Thyroid gland (tissue), 4 donors: ENCODE data around the gene FERMT3. TPM values are rescaled to one million over a fixed set of nuclear protein-coding genes. Genes with fewer than 3 reads are reported as not detected.
"Not testable (repeated sequence)": the region's sequence is repeated elsewhere in the genome, so short reads cannot be mapped to it uniquely, and the experiment has no call there.

Experiments
- DNase-seq, 2 donors: peaks; one replicate each; pipeline ENCODE4 v3.0.0-alpha.2; 2019
- H3K27ac ChIP-seq, 3 donors: fragments of 200-600 bp; sonication (generic); 1 replicate in 2 of 3; 2 replicates in 1 of 3; pipeline ENCODE4 v1.5.1; 2016 to 2019; ENCODE audit warnings: mild to moderate bottlenecking in 1 of 3, moderate library complexity in 1 of 3
- H3K27me3 ChIP-seq: fragments of 200-600 bp; sonication (generic); one replicate; pipeline ENCODE4 v1.5.1; 2019
- H3K36me3 ChIP-seq, 2 donors: fragments of 200-600 bp; sonication (generic); one replicate each; pipeline ENCODE4 v1.5.1; 2016 to 2019
- H3K4me1 ChIP-seq, 2 donors: fragments of 200-600 bp; sonication (generic); one replicate each; pipeline ENCODE4 v1.5.1; 2017 to 2019
- H3K4me3 ChIP-seq, 3 donors: fragments of 200-600 bp; sonication (generic); replicated peaks in 1 of 3; 1 replicate in 2 of 3; 2 replicates in 1 of 3; pipeline ENCODE4 v1.5.1; 2016; ENCODE audit warnings: mild to moderate bottlenecking in 1 of 3
- H3K9me3 ChIP-seq: fragments of 200-600 bp; sonication (generic); one replicate; pipeline ENCODE4 v1.5.1; 2017
- CTCF ChIP-seq, 6 experiments: fragments of 200-600 bp in 3 of 6; fragments of 450-650 bp in 3 of 6; sonication (generic) in 3 of 6; IDR thresholded peaks; one replicate each; pipeline ENCODE4 v1.5.1; 2016 to 2019; ENCODE audit warnings: antibody characterized with exemption in 6 of 6, mild to moderate bottlenecking in 2 of 6, inconsistent platforms in 1 of 6, moderate library complexity in 1 of 6
- POLR2A ChIP-seq, 2 donors: fragments of 450-650 bp; IDR thresholded peaks; one replicate each; pipeline ENCODE4 v1.6.1; 2017; ENCODE audit warnings: antibody characterized with exemption in 2 of 2, mild to moderate bottlenecking in 2 of 2, moderate library complexity in 1 of 2
- WGBS, 2 donors: methylation state at CpG; one replicate each; pipeline ENCODE4 v1.1.5; 2017; 5-methylcytosine and 5-hydroxymethylcytosine counted together
- intact Hi-C: fragments of 100-400 bp; cut with DNase I; formaldehyde crosslinking; loops from one replicate; pipeline ENCODE4 v1.15.1; 2023
- total RNA-seq, 4 donors: library from RNA; depleted of rRNA; stranded (reverse); fragments of >200 nt; gene quantifications; one replicate each; pipeline ENCODE4 v1.2.3, GENCODE V29; 2016

Gene FERMT3
- total RNA-seq, 4 donors from 2014 or later = 7.6 to 13.9 (median 10.8) TPM

DNA sequence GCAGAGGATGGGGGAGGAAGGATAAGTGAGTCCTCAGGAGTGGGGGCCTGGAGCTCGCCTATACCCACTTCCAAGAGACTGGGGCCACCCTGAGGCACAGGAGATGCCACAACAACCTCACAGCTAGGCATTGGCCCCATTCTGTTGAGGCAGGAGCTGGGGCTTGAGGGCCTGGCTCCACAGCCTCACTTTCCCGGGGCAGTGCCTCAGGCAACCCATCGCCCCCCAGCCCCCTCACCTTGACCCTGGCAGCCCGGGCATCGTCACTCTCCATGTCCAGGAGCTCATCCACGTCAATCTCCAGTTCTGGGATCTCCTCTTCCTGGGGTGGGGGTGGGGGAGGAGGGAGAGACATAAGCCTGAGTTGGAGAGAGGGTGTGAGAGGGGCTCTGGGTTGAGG, 38.4 kb downstream of the FERMT3 start:
- Histone ChIP-seq H3K36me3 (no peaks in the 10 kb centered on the region), H3K27ac (peak overlapping the region in 2 of 3 donors; percentile 65 to 84), H3K4me3 (peak overlapping the region in 1 of 3 donors; percentile 55), H3K9me3 (no peaks in the 10 kb centered on the region), H3K4me1 (peaks cover 33% of the 10 kb centered on the region in 2 donors), H3K27me3 (no peaks in the 10 kb centered on the region)
- 62 to 64% methylated on average over 5 to 6 of the region's 6 CpGs for WGBS, 2 donors
- TF ChIP-seq POLR2A (IDR thresholded peaks at IDR 0.05) = no peak
- no peak for TF ChIP-seq CTCF (IDR thresholded peaks at IDR 0.05)
- intact Hi-C loops = no loop called here
- DNase-seq = no peak

DNA sequence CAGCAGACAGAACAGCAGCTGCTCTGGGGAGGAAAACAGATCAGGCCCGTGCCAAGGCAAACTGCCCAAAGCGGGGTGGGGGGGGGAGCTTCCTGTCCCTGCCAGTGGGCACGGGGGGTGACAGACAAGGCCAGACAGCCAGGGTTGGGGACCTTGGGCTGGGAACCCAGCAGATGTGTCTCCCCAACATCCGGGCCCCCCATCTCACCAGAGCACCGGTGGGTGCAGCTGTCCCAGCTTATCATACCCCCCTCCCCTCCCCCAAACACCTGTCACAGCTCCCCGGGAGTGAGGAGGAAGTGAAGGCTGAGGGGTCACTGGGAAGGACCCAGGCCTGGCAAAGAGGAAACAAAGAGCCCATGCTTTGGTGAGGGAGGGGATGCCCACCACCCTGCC, 38.9 kb downstream of the FERMT3 start:
- H3K27ac ChIP-seq = peak overlapping the region; percentile 53 to 84 (median 65)
- H3K36me3 ChIP-seq = no peaks in the 10 kb centered on the region
- peaks cover 29 to 31% of the 10 kb centered on the region in 2 donors for H3K4me1 ChIP-seq
- peak; percentile 61 to 65 for DNase-seq
- intact Hi-C loops = no loop called here
- no peaks in the 10 kb centered on the region for H3K9me3 ChIP-seq
- no peak for TF ChIP-seq POLR2A (IDR thresholded peaks at IDR 0.05)
- no peak for TF ChIP-seq CTCF (IDR thresholded peaks at IDR 0.05)
- no peaks in the 10 kb centered on the region for H3K27me3 ChIP-seq
- WGBS, 2 donors = 28% methylated on average over 2 of the region's 6 CpGs; no CpG with 5 or more reads in 1 of the 2 donors
- peak overlapping the region in 2 of 3 donors; percentile 55 to 66 for H3K4me3 ChIP-seq

- peak; percentile 74 to 81 for DNase-seq
- intact Hi-C loops = no loop called here
- 1 to 2% methylated on average over 19 to 28 of the region's 46 CpGs for WGBS, 2 donors
Observed at GRCh38 chr11:64245797-64246620, 39.5 kb downstream of the FERMT3 start.

DNA sequence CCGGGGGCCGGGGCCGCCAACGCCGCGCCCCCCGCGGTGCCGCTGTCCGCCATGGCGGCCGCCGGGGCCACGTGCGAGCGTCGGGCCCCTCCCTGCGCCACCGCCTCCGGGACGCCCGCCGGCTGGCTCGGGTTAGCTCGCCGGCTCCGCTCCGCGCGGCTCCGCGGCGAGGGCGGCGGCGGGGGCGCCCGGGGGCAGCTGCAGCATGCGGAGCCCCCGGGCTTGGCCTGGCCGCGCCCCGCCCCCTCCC, 40.0 kb downstream of the FERMT3 start:
- intact Hi-C loops = not testable (repeated sequence)
- H3K4me1 ChIP-seq = peaks cover 35 to 36% of the 10 kb centered on the region in 2 donors

More at GRCh38 chr11:64245797-64246620, 39.5 kb downstream of the FERMT3 start:
- Histone ChIP-seq H3K27ac (peak overlapping the region; percentile 53 to 84 (median 65)), H3K36me3 (no peaks in the 10 kb centered on the region), H3K27me3 (no peaks in the 10 kb centered on the region), H3K4me1 (peaks cover 34 to 35% of the 10 kb centered on the region in 2 donors), H3K9me3 (no peaks in the 10 kb centered on the region), H3K4me3 (peak overlapping the region; percentile 3 to 66 (median 55))
- TF ChIP-seq POLR2A (IDR thresholded peaks at IDR 0.05) (peak in 1 of 2 donors; percentile 14), CTCF (IDR thresholded peaks at IDR 0.05) (no peak)

DNA sequence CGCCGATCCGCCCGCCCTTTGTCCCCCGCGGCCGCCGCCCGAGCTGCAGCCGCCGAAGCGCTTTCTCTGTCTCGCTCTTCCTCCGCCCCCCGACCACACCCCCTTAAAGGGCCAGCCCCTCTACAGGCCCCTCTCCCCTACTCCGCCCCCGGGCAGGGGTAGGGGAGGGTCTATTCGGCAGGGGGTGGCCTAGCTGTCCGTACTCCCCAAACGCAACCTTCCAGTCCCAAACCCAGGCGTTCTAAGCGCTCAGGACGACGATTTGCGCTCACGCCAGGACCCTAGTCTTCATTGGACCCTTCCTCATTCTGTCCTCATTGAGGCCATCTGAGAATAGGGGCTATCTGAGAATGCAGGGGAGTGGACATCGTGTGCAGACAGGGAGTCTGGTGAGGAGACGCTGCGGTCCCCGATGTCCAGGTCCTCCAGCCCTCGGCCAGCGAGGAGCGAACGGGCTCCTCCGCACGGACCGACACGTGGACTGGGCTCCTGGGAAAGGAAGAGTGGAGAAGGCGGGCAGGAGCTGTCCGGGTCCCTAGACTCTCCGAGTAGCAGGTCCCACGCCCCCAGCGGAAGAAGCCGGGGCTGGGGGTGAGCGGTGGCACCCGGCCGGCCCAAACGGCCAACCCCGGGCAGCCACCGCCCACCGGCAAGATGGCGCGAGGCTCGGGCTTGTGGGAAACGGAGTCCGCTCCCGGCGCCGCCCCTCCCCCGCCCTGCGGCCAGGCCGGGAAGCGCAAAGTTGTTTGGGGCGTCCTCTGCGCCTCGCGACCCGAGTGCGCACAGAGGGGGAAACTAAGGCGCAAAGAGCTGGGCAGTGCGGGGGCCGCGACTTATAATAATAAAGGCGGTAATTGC, 40.6 kb downstream of the FERMT3 start, which contains the start of gene PPP1R14B:
Gene PPP1R14B (minus strand): TSS at position 73 of the 858 bp plus-strand sequence. CDS start 270 bp downstream, outside the sequence.
- peak in 1 of 2 donors; percentile 42 for TF ChIP-seq POLR2A (IDR thresholded peaks at IDR 0.05)
- peak in 3 of 6 experiments; percentile 4 to 30 (median 13) for TF ChIP-seq CTCF (IDR thresholded peaks at IDR 0.05)
- H3K27ac ChIP-seq = peak within 1 kb of the TSS; percentile 67 to 90 (median 86)
- DNase-seq = peak; percentile 91
- WGBS, 2 donors = 0 to 3% methylated on average over 6 to 24 of the region's 74 CpGs
- peaks cover 35 to 39% of the 10 kb centered on the region in 2 donors for H3K4me1 ChIP-seq
- H3K4me3 ChIP-seq = peak within 1 kb of the TSS; percentile 11 to 75 (median 74)
- H3K36me3 ChIP-seq = no peaks in the 10 kb centered on the region
- no peaks in the 10 kb centered on the region for H3K9me3 ChIP-seq
- no peaks in the 10 kb centered on the region for H3K27me3 ChIP-seq
- intact Hi-C loops = no loop called here

More for the DNA sequence above, 40.0 kb downstream of the FERMT3 start:
- not testable (repeated sequence) for DNase-seq, H3K27me3 ChIP-seq, H3K9me3 ChIP-seq, H3K36me3 ChIP-seq
- peak overlapping the region in 1 of 3 donors; percentile 84 for H3K27ac ChIP-seq
- peak overlapping the region in 1 of 3 donors; percentile 55 for H3K4me3 ChIP-seq
- WGBS, 2 donors = no CpG with 5 or more reads among the region's 43 CpGs
